Astrocyte (in vitro differentiated cells and primary cell): Measurements from ENCODE around the gene GJB4. TPM values are rescaled to one million over a fixed set of nuclear protein-coding genes. Genes with fewer than 3 reads are reported as not detected.

ENCODE experiments used
- DNase-seq: peaks from one replicate; pipeline ENCODE4 v3.0.0-alpha.2; 2010; ENCODE audit warnings: low read depth
- FAIRE-seq: peaks from 2 replicates; lab custom pipeline; 2011; peaks lifted over from hg19 to GRCh38; lab: Jason Lieb, UNC
- H2AFZ ChIP-seq: 2 replicates; pipeline ENCODE4 v1.6.0; 2012; ENCODE audit warnings: low read depth, low read length, inconsistent platforms
- H3K27ac ChIP-seq: 2 replicates; pipeline ENCODE4 v1.5.1; 2011; ENCODE audit warnings: low read depth, low read length, inconsistent platforms
- H3K27me3 ChIP-seq: 2 replicates; pipeline ENCODE4 v1.6.0; 2011; ENCODE audit warnings: low read length, inconsistent platforms; ENCODE audit not compliant: insufficient read depth
- H3K36me3 ChIP-seq: 2 replicates; pipeline ENCODE4 v1.5.1; 2011; ENCODE audit warnings: low read length, inconsistent platforms; ENCODE audit not compliant: insufficient read depth
- H3K4me1 ChIP-seq: 2 replicates; pipeline ENCODE4 v1.5.1; 2011; ENCODE audit warnings: low read length, inconsistent platforms; ENCODE audit not compliant: insufficient read depth
- H3K4me2 ChIP-seq: 2 replicates; pipeline ENCODE4 v1.6.0; 2012; ENCODE audit warnings: low read length, inconsistent platforms
- H3K4me3 ChIP-seq: 2 replicates; pipeline ENCODE4 v1.5.1; 2011; ENCODE audit warnings: low read depth, mild to moderate bottlenecking, low read length, inconsistent platforms; ENCODE audit not compliant: insufficient read depth
- H3K79me2 ChIP-seq: 2 replicates; pipeline ENCODE4 v1.6.0; 2012; ENCODE audit warnings: mild to moderate bottlenecking, low read length, inconsistent platforms; ENCODE audit not compliant: insufficient read depth
- H3K9ac ChIP-seq: 2 replicates; pipeline ENCODE4 v1.6.0; 2012; ENCODE audit warnings: mild to moderate bottlenecking, low read length, inconsistent platforms
- H3K9me3 ChIP-seq: 2 replicates; pipeline ENCODE4 v1.5.1; 2012; ENCODE audit warnings: low read depth, mild to moderate bottlenecking, low read length, inconsistent platforms; ENCODE audit not compliant: insufficient read depth
- H4K20me1 ChIP-seq: 2 replicates; pipeline ENCODE4 v1.6.0; 2012; ENCODE audit warnings: low read length, inconsistent platforms; ENCODE audit not compliant: insufficient read depth
- H3K27ac Mint-ChIP-seq: one replicate; pipeline ENCODE4 v1.8.0; 2021; ENCODE audit warnings: mild to moderate bottlenecking, mixed read lengths; ENCODE audit not compliant: unreplicated experiment
- H3K27me3 Mint-ChIP-seq: one replicate; pipeline ENCODE4 v1.8.0; 2021; ENCODE audit warnings: low read depth, mixed read lengths; ENCODE audit not compliant: unreplicated experiment
- H3K36me3 Mint-ChIP-seq: one replicate; pipeline ENCODE4 v1.8.0; 2021; ENCODE audit warnings: low read depth, mixed read lengths; ENCODE audit not compliant: unreplicated experiment
- H3K4me1 Mint-ChIP-seq: one replicate; pipeline ENCODE4 v1.8.0; 2021; ENCODE audit warnings: low read depth, mixed read lengths; ENCODE audit not compliant: unreplicated experiment
- H3K4me3 Mint-ChIP-seq: one replicate; pipeline ENCODE4 v1.8.0; 2021; ENCODE audit warnings: mild to moderate bottlenecking, moderate library complexity, mixed read lengths; ENCODE audit not compliant: unreplicated experiment
- H3K9me3 Mint-ChIP-seq: one replicate; pipeline ENCODE4 v1.8.0; 2021; ENCODE audit warnings: mild to moderate bottlenecking, mixed read lengths; ENCODE audit not compliant: unreplicated experiment
- EZH2 ChIP-seq: IDR thresholded peaks from 2 replicates; pipeline ENCODE4 v1.6.1; 2012; ENCODE audit warnings: mild to moderate bottlenecking, low read length, inconsistent platforms; ENCODE audit not compliant: insufficient read depth
- total RNA-seq: library from RNA; stranded (reverse); gene quantifications from 2 replicates; pipeline ENCODE4 v1.2.1, GENCODE V29; 2021
- TF ChIP-seq, protein P1 (sequence below): IDR thresholded peaks from 2 replicates; pipeline ENCODE4 v1.5.1; 2011; ENCODE audit warnings: low read depth, mild to moderate bottlenecking, inconsistent platforms, low read length, moderate library complexity; ENCODE audit not compliant: insufficient read depth

The GJB4 gene
- total RNA-seq, 1 donor from 2014 or later: not detected

DNA sequence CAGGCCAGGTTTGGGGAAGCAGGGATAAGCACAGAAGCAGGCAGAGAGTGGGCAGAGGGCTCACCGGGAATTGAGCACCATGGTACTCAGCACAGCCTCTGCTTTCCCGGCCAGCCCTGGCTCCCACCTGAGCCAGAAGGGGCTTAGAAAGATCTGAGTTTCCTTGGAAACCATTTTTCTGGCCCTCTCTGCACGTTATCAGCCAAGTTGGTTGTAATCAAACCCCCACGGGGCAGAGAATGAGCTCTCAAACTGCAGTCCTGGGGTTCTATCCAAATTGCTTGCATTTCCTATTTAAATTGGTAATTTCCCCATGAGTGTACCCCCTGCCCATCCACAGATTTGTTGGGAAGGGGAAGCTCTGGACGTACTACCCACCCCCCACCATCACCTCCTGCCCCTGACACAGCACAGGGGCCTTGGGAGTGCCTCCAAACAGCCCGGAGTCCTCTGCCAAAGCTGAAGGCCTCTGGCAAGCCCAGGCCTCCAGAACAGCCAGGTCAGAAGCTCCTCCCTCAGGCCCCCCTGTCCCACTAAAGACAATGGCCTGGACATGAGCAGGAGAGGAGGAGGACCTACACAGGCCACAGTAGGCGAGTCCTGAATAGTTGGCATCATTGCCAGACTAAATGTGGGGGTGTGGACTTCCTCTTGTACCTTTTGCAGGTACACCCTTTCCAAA is 47.4 kb upstream of the GJB4 start:
- TF ChIP-seq, protein P1, sequence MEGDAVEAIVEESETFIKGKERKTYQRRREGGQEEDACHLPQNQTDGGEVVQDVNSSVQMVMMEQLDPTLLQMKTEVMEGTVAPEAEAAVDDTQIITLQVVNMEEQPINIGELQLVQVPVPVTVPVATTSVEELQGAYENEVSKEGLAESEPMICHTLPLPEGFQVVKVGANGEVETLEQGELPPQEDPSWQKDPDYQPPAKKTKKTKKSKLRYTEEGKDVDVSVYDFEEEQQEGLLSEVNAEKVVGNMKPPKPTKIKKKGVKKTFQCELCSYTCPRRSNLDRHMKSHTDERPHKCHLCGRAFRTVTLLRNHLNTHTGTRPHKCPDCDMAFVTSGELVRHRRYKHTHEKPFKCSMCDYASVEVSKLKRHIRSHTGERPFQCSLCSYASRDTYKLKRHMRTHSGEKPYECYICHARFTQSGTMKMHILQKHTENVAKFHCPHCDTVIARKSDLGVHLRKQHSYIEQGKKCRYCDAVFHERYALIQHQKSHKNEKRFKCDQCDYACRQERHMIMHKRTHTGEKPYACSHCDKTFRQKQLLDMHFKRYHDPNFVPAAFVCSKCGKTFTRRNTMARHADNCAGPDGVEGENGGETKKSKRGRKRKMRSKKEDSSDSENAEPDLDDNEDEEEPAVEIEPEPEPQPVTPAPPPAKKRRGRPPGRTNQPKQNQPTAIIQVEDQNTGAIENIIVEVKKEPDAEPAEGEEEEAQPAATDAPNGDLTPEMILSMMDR: no peak
- no peak for TF ChIP-seq EZH2
- H4K20me1 ChIP-seq: no peaks in the 10 kb centered on the region
- H3K9ac ChIP-seq: no peak overlapping the region
- H3K36me3 ChIP-seq: no peaks in the 10 kb centered on the region
- no peak overlapping the region for H3K27ac Mint-ChIP-seq
- H3K4me1 Mint-ChIP-seq: no peaks in the 10 kb centered on the region
- peaks cover 2% of the 10 kb centered on the region for H3K9me3 Mint-ChIP-seq
- DNase-seq (no peak), FAIRE-seq (no peak)
- no peaks in the 10 kb centered on the region for H3K4me1 ChIP-seq
- H3K4me3 ChIP-seq: no peak overlapping the region
- H3K4me3 Mint-ChIP-seq: no peak overlapping the region
- H2AFZ ChIP-seq: no peak overlapping the region
- no peaks in the 10 kb centered on the region for H3K79me2 ChIP-seq
- H3K27ac ChIP-seq: no peak overlapping the region
- H3K4me2 ChIP-seq: no peak overlapping the region
- H3K27me3 ChIP-seq: no peaks in the 10 kb centered on the region
- no peaks in the 10 kb centered on the region for H3K36me3 Mint-ChIP-seq
- H3K9me3 ChIP-seq: no peaks in the 10 kb centered on the region
- peaks cover 36% of the 10 kb centered on the region for H3K27me3 Mint-ChIP-seq

GRCh38 chr1:34713443-34713842 is 46.1 kb upstream of the GJB4 start:
- DNase-seq (no peak), FAIRE-seq (no peak)
- no peaks in the 10 kb centered on the region for H4K20me1 ChIP-seq
- no peaks in the 10 kb centered on the region for H3K9me3 ChIP-seq
- H3K4me1 ChIP-seq: no peaks in the 10 kb centered on the region
- H3K4me3 Mint-ChIP-seq: no peak overlapping the region
- no peaks in the 10 kb centered on the region for H3K79me2 ChIP-seq
- H3K9ac ChIP-seq: no peak overlapping the region
- no peaks in the 10 kb centered on the region for H3K4me1 Mint-ChIP-seq
- H3K27me3 ChIP-seq: no peaks in the 10 kb centered on the region
- no peak overlapping the region for H3K4me2 ChIP-seq
- H2AFZ ChIP-seq: no peak overlapping the region
- H3K27ac Mint-ChIP-seq: no peak overlapping the region
- H3K36me3 Mint-ChIP-seq: no peaks in the 10 kb centered on the region
- H3K27ac ChIP-seq: no peak overlapping the region
- no peak overlapping the region for H3K4me3 ChIP-seq
- peaks cover 2% of the 10 kb centered on the region for H3K9me3 Mint-ChIP-seq
- peaks cover 36% of the 10 kb centered on the region for H3K27me3 Mint-ChIP-seq
- H3K36me3 ChIP-seq: no peaks in the 10 kb centered on the region
- TF ChIP-seq EZH2: no peak
- TF ChIP-seq, protein P1: no peak

DNA sequence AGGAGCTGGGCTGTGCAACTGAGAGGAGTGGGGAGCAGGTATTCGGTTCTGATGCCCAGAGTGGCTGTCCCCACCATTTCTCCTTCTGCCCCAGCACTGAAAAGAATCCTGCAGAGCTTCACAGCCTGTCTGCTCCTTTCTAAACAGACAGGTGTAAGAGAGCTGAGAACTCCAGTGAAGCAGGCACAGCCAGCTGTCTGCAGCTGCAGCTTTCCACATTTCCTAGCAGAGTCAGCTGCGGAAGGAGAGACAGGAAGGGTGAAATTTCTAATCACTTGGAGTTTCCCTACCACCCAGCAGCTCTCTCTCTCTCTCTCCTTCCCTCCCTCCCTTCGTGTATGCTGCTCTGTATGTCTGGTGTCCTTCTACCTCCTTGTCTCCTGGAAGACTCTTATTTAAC is 45.2 kb upstream of the GJB4 start:
- no peak overlapping the region for H3K27ac ChIP-seq
- H3K27me3 Mint-ChIP-seq: peaks cover 42% of the 10 kb centered on the region
- H3K4me1 ChIP-seq: no peaks in the 10 kb centered on the region
- no peak overlapping the region for H3K4me3 ChIP-seq
- no peak overlapping the region for H3K4me2 ChIP-seq
- no peak for FAIRE-seq
- H4K20me1 ChIP-seq: no peaks in the 10 kb centered on the region
- no peaks in the 10 kb centered on the region for H3K27me3 ChIP-seq
- H3K9ac ChIP-seq: no peak overlapping the region
- no peak overlapping the region for H3K27ac Mint-ChIP-seq
- H3K36me3 ChIP-seq: no peaks in the 10 kb centered on the region
- H3K79me2 ChIP-seq: no peaks in the 10 kb centered on the region
- H3K4me3 Mint-ChIP-seq: no peak overlapping the region
- no peaks in the 10 kb centered on the region for H3K4me1 Mint-ChIP-seq
- H3K9me3 ChIP-seq: no peaks in the 10 kb centered on the region
- H2AFZ ChIP-seq: no peak overlapping the region
- H3K9me3 Mint-ChIP-seq: peaks cover 2% of the 10 kb centered on the region
- TF ChIP-seq EZH2: no peak
- TF ChIP-seq, protein P1: no peak
- DNase-seq: no peak
- no peaks in the 10 kb centered on the region for H3K36me3 Mint-ChIP-seq
